ENCODE measurements around the gene FGF22. TPM values are rescaled to one million over a fixed set of nuclear protein-coding genes. Genes with fewer than 3 reads are reported as not detected.
"Not testable (repeated sequence)": the region's sequence is repeated elsewhere in the genome, so short reads cannot be mapped to it uniquely, and the experiment has no call there.

Gene FGF22
- total RNA-seq (2014; rRNA removed; shearing (Covaris generic); ENCODE audit: low replicate concordance) = not detected in 2 replicates

- Histone ChIP-seq H3K4me3 (peak within 1 kb of the TSS; percentile 34), H3K9me3 (no peaks in the 10 kb centered on the region), H3K27me3 (no peaks in the 10 kb centered on the region), H3K36me3 (no peaks in the 10 kb centered on the region)
- peak; percentile 85 for DNase-seq
These were observed at the start of gene FGF22 for GRCh38 chr19:639253-640160. FGF22 (plus strand) TSS chr19:639879; CDS start chr19:639926, 47 bp downstream.

GRCh38 chr19:590396-590745 lies 49.3 kb upstream of the FGF22 start:
- H3K4me3 ChIP-seq = no peak overlapping the region
- H3K9me3 ChIP-seq = no peaks in the 10 kb centered on the region
- peaks cover 5% of the 10 kb centered on the region for H3K27me3 ChIP-seq
- peak; percentile 42 for DNase-seq
- H3K36me3 ChIP-seq = no peaks in the 10 kb centered on the region

GRCh38 chr19:590750-591098 lies 49.0 kb upstream of the FGF22 start:
- Histone ChIP-seq H3K4me3 (no peak overlapping the region), H3K9me3 (no peaks in the 10 kb centered on the region), H3K36me3 (no peaks in the 10 kb centered on the region), H3K27me3 (peaks cover 5% of the 10 kb centered on the region)
- no peak for DNase-seq

- DNase-seq = no peak
- no peaks in the 10 kb centered on the region for H3K9me3 ChIP-seq
- H3K36me3 ChIP-seq = no peaks in the 10 kb centered on the region
- H3K4me3 ChIP-seq = no peak overlapping the region
- peaks cover 5% of the 10 kb centered on the region for H3K27me3 ChIP-seq
These were observed 48.4 kb upstream of the FGF22 start for GRCh38 chr19:591099-591958.

- peaks cover 5% of the 10 kb centered on the region for H3K27me3 ChIP-seq
- no peaks in the 10 kb centered on the region for H3K36me3 ChIP-seq
- H3K4me3 ChIP-seq = no peak overlapping the region
- no peaks in the 10 kb centered on the region for H3K9me3 ChIP-seq
- no peak for DNase-seq
These were observed 47.6 kb upstream of the FGF22 start for GRCh38 chr19:592101-592500.

- Histone ChIP-seq H3K27me3 (peaks cover 5% of the 10 kb centered on the region), H3K9me3 (no peaks in the 10 kb centered on the region), H3K36me3 (no peaks in the 10 kb centered on the region), H3K4me3 (no peak overlapping the region)
- DNase-seq = no peak
These were observed 46.6 kb upstream of the FGF22 start for GRCh38 chr19:593055-593454.

- Histone ChIP-seq H3K36me3 (no peaks in the 10 kb centered on the region), H3K9me3 (no peaks in the 10 kb centered on the region), H3K27me3 (peaks cover 5% of the 10 kb centered on the region), H3K4me3 (no peak overlapping the region)
- no peak for DNase-seq
These were observed 46.2 kb upstream of the FGF22 start for GRCh38 chr19:593505-593904.

- Histone ChIP-seq H3K36me3 (no peaks in the 10 kb centered on the region), H3K9me3 (no peaks in the 10 kb centered on the region), H3K4me3 (no peak overlapping the region), H3K27me3 (peaks cover 5% of the 10 kb centered on the region)
- DNase-seq = no peak
These were observed 45.3 kb upstream of the FGF22 start for GRCh38 chr19:594265-594870.

GRCh38 chr19:595326-596262 lies 44.1 kb upstream of the FGF22 start:
- DNase-seq = no peak
- no peaks in the 10 kb centered on the region for H3K36me3 ChIP-seq
- H3K27me3 ChIP-seq = peaks cover 5% of the 10 kb centered on the region
- H3K4me3 ChIP-seq = no peak overlapping the region
- H3K9me3 ChIP-seq = no peaks in the 10 kb centered on the region

GRCh38 chr19:596263-596655 lies 43.4 kb upstream of the FGF22 start:
- DNase-seq = no peak
- H3K9me3 ChIP-seq = no peaks in the 10 kb centered on the region
- H3K27me3 ChIP-seq = peaks cover 2% of the 10 kb centered on the region
- H3K36me3 ChIP-seq = no peaks in the 10 kb centered on the region
- no peak overlapping the region for H3K4me3 ChIP-seq

GRCh38 chr19:597406-598315 lies 42.0 kb upstream of the FGF22 start:
- H3K27me3 ChIP-seq = no peaks in the 10 kb centered on the region
- H3K36me3 ChIP-seq = no peaks in the 10 kb centered on the region
- no peaks in the 10 kb centered on the region for H3K9me3 ChIP-seq
- no peak for DNase-seq
- H3K4me3 ChIP-seq = no peak overlapping the region

GRCh38 chr19:601310-601709 lies 38.4 kb upstream of the FGF22 start:
- Histone ChIP-seq H3K9me3 (no peaks in the 10 kb centered on the region), H3K36me3 (no peaks in the 10 kb centered on the region), H3K4me3 (no peak overlapping the region), H3K27me3 (no peaks in the 10 kb centered on the region)
- DNase-seq = no peak

- H3K4me3 ChIP-seq = no peak overlapping the region
- no peaks in the 10 kb centered on the region for H3K36me3 ChIP-seq
- no peak for DNase-seq
- H3K9me3 ChIP-seq = no peaks in the 10 kb centered on the region
- H3K27me3 ChIP-seq = no peaks in the 10 kb centered on the region
These were observed 37.9 kb upstream of the FGF22 start for GRCh38 chr19:601790-602189.

- Histone ChIP-seq H3K36me3 (no peaks in the 10 kb centered on the region), H3K4me3 (no peak overlapping the region), H3K9me3 (no peaks in the 10 kb centered on the region), H3K27me3 (no peaks in the 10 kb centered on the region)
- no peak for DNase-seq
These were observed 37.0 kb upstream of the FGF22 start for GRCh38 chr19:602391-603301.

GRCh38 chr19:603302-603639 lies 36.4 kb upstream of the FGF22 start:
- DNase-seq, H3K27me3 ChIP-seq, H3K4me3 ChIP-seq, H3K9me3 ChIP-seq, H3K36me3 ChIP-seq: not testable (repeated sequence)
